GM23338 (cell line): ENCODE results near the gene SMCO2. TPM values are rescaled to one million over a fixed set of nuclear protein-coding genes. Genes with fewer than 3 reads are reported as not detected.

Source experiments
- ATAC-seq: fragments of 200-7000 bp; cut with Tn5 transposase; 3 replicates; pipeline ENCODE4 v1.9.1; 2020
- DNase-seq: peaks from one replicate; pipeline ENCODE4 v3.0.0-alpha.2; 2015; ENCODE audit warnings: low spot score
- H2AFZ ChIP-seq: fragments of 200-600 bp; sonication (generic); 2 replicates; pipeline ENCODE4 v1.8.0; 2016; ENCODE audit warnings: antibody characterized with exemption, mild to moderate bottlenecking, moderate library complexity
- H3F3A ChIP-seq: fragments of 200-600 bp; sonication (generic); replicated peaks from 2 replicates; pipeline ENCODE4 v1.8.0; 2017; ENCODE audit warnings: antibody characterized with exemption, mixed run types, low read depth
- H3K27ac ChIP-seq: fragments of 200-600 bp; sonication (generic); 2 replicates; pipeline ENCODE4 v1.6.1; 2016; ENCODE audit warnings: low read depth
- H3K27me3 ChIP-seq: fragments of 200-600 bp; sonication (generic); 2 replicates; pipeline ENCODE4 v1.8.0; 2016; ENCODE audit warnings: mild to moderate bottlenecking, mixed run types, moderate library complexity; ENCODE audit not compliant: insufficient read depth
- H3K36me3 ChIP-seq: fragments of 200-600 bp; sonication (generic); 2 replicates; pipeline ENCODE4 v1.8.0; 2016; ENCODE audit warnings: mild to moderate bottlenecking; ENCODE audit not compliant: insufficient read depth
- H3K4me1 ChIP-seq: fragments of 200-600 bp; sonication (generic); 2 replicates; pipeline ENCODE4 v1.8.0; 2016; ENCODE audit warnings: mild to moderate bottlenecking, moderate library complexity; ENCODE audit not compliant: insufficient read depth
- H3K4me2 ChIP-seq: fragments of 200-600 bp; sonication (generic); 2 replicates; pipeline ENCODE4 v1.7.1; 2017; ENCODE audit warnings: mixed run types
- H3K4me3 ChIP-seq: fragments of 200-600 bp; sonication (generic); 2 replicates; pipeline ENCODE4 v1.6.1; 2016; ENCODE audit warnings: mixed run types
- H3K79me2 ChIP-seq: fragments of 200-600 bp; sonication (generic); replicated peaks from 2 replicates; pipeline ENCODE4 v1.8.0; 2017; ENCODE audit warnings: mild to moderate bottlenecking; ENCODE audit not compliant: insufficient read depth
- H3K9me2 ChIP-seq: fragments of 200-600 bp; sonication (generic); 2 replicates; pipeline ENCODE4 v1.8.0; 2017; ENCODE audit not compliant: insufficient read depth
- H4K20me1 ChIP-seq: fragments of 200-600 bp; sonication (generic); replicated peaks from 2 replicates; pipeline ENCODE4 v1.8.0; 2017; ENCODE audit warnings: mild to moderate bottlenecking; ENCODE audit not compliant: insufficient read depth
- H3K27ac Mint-ChIP-seq: 2 replicates; pipeline ENCODE4 v1.8.0; 2020; ENCODE audit warnings: inconsistent platforms, mild to moderate bottlenecking, moderate library complexity, mixed read lengths
- H3K27me3 Mint-ChIP-seq: 3 replicates; pipeline ENCODE4 v1.8.0; 2022; ENCODE audit warnings: low read depth, mild to moderate bottlenecking, moderate library complexity, mixed read lengths, inconsistent platforms; ENCODE audit not compliant: insufficient read depth, poor library complexity
- H3K36me3 Mint-ChIP-seq: 3 replicates; pipeline ENCODE4 v1.8.0; 2021; ENCODE audit warnings: low read depth, mild to moderate bottlenecking, inconsistent platforms, moderate library complexity, mixed read lengths
- H3K4me1 Mint-ChIP-seq: 3 replicates; pipeline ENCODE4 v1.8.0; 2020; ENCODE audit warnings: mild to moderate bottlenecking, inconsistent platforms, mixed read lengths
- H3K4me3 Mint-ChIP-seq: 3 replicates; pipeline ENCODE4 v1.8.0; 2021; ENCODE audit warnings: moderate library complexity, mild to moderate bottlenecking, inconsistent platforms, mixed read lengths
- H3K9me3 Mint-ChIP-seq: 3 replicates; pipeline ENCODE4 v1.8.0; 2020; ENCODE audit warnings: moderate library complexity, mild to moderate bottlenecking, inconsistent platforms, mixed read lengths
- CREB1 ChIP-seq: fragments of 250-450 bp; sonication (Bioruptor Pico); IDR thresholded peaks from 2 replicates; pipeline ENCODE4 v1.5.0; 2020; ENCODE audit warnings: low read depth, mild to moderate bottlenecking, moderate library complexity
- CTCF ChIP-seq, 2 experiments: fragments of 200-600 bp in 1 of 2; sonication (generic) in 1 of 2; conservative IDR thresholded peaks; 2 replicates each; pipeline versions ENCODE4 v1.5.1 to v1.6.1; 2016 to 2017; ENCODE audit warnings: antibody characterized with exemption in 2 of 2, low read depth in 2 of 2, mild to moderate bottlenecking in 2 of 2, moderate library complexity in 1 of 2
- ETS1 ChIP-seq: IDR thresholded peaks from 2 replicates; pipeline ENCODE4 v1.6.1; 2016; ENCODE audit warnings: antibody characterized with exemption
- EZH2 ChIP-seq: fragments of 200-600 bp; sonication (generic); IDR thresholded peaks from one replicate; pipeline ENCODE4 v1.8.0; 2017; ENCODE audit warnings: antibody characterized with exemption, mild to moderate bottlenecking, low read depth; ENCODE audit not compliant: unreplicated experiment
- EZH2phosphoT487 ChIP-seq: fragments of 200-600 bp; sonication (generic); IDR thresholded peaks from one replicate; pipeline ENCODE4 v1.8.1; 2018; ENCODE audit warnings: antibody characterized with exemption; ENCODE audit not compliant: unreplicated experiment
- JUNB ChIP-seq: IDR thresholded peaks from one replicate; pipeline ENCODE4 v1.6.1; 2016; ENCODE audit warnings: antibody characterized with exemption; ENCODE audit not compliant: unreplicated experiment
- NANOG ChIP-seq: IDR thresholded peaks from 2 replicates; pipeline ENCODE4 v1.6.1; 2016; ENCODE audit warnings: antibody characterized with exemption, borderline replicate concordance
- POLR2AphosphoS5 ChIP-seq: IDR thresholded peaks from 2 replicates; pipeline ENCODE4 v1.6.1; 2016; ENCODE audit warnings: antibody characterized with exemption, low read depth
- REST ChIP-seq: IDR thresholded peaks from one replicate; pipeline ENCODE4 v1.6.1; 2018; ENCODE audit warnings: antibody characterized with exemption; ENCODE audit not compliant: unreplicated experiment
- STAT1 ChIP-seq: IDR thresholded peaks from one replicate; pipeline ENCODE4 v1.6.1; 2016; ENCODE audit warnings: antibody characterized with exemption; ENCODE audit not compliant: unreplicated experiment
- ZNF114 ChIP-seq: fragments of 250-450 bp; sonication (Bioruptor Pico); IDR thresholded peaks from 2 replicates; pipeline ENCODE4 v1.5.0; 2020; ENCODE audit warnings: mild to moderate bottlenecking, moderate library complexity
- ZNF331 ChIP-seq: fragments of 250-450 bp; sonication (Bioruptor Pico); IDR thresholded peaks from 2 replicates; pipeline ENCODE4 v1.5.0; 2020; ENCODE audit warnings: low read depth, mild to moderate bottlenecking, moderate library complexity
- ZNF462 ChIP-seq: fragments of 250-450 bp; sonication (Bioruptor Pico); IDR thresholded peaks from 2 replicates; pipeline ENCODE4 v1.5.0; 2020; ENCODE audit warnings: mild to moderate bottlenecking, moderate library complexity
- polyA plus RNA-seq: library from polyadenylated mRNA; unstranded; fragments of >200 nt; fragmentation: Nextera tagmentation; extraction: Ambion mirVana; gene quantifications from 2 replicates; pipeline ENCODE4 v1.2.1, GENCODE V29; 2016
- total RNA-seq: library from RNA; depleted of rRNA; stranded (reverse); fragments of >200 nt; shearing (Covaris generic); gene quantifications from 2 replicates; pipeline ENCODE4 v1.2.3, GENCODE V29; 2014

The SMCO2 gene
- total and polyA plus RNA-seq, 2 experiments from 2014 or later = 0.86 TPM; not detected in 1

- Histone ChIP-seq H2AFZ (no peak overlapping the region), H3K36me3 (no peaks in the 10 kb centered on the region), H3K4me1 (no peaks in the 10 kb centered on the region), H3F3A (no peaks in the 10 kb centered on the region), H3K79me2 (no peaks in the 10 kb centered on the region), H4K20me1 (no peaks in the 10 kb centered on the region), H3K9me2 (no peaks in the 10 kb centered on the region), H3K27me3 (no peaks in the 10 kb centered on the region), H3K4me3 (no peak overlapping the region), H3K27ac (no peak overlapping the region), H3K4me2 (no peak overlapping the region)
- DNase-seq (no peak), ATAC-seq (no peak)
- no peak overlapping the region for H3K27ac Mint-ChIP-seq
- no peak overlapping the region for H3K4me3 Mint-ChIP-seq
- TF ChIP-seq STAT1 (no peak), ZNF331 (no peak), ZNF114 (CRISPR knock-in tag) (no peak), EZH2 (no peak), ETS1 (no peak), POLR2AphosphoS5 (no peak), CREB1 (CRISPR knock-in tag) (no peak), JUNB (no peak), EZH2phosphoT487 (no peak), ZNF462 (CRISPR knock-in tag) (no peak), REST (no peak), NANOG (no peak), CTCF (conservative IDR thresholded peaks at IDR 0.05; ENCODE audit: low read depth in 2 of 2) (no peak)
- H3K36me3 Mint-ChIP-seq = peaks cover 22% of the 10 kb centered on the region
- no peaks in the 10 kb centered on the region for H3K4me1 Mint-ChIP-seq
- H3K9me3 Mint-ChIP-seq = peaks cover 4% of the 10 kb centered on the region; the same call in 2 of the 3 replicates
- H3K27me3 Mint-ChIP-seq = peaks cover 2% of the 10 kb centered on the region
Measured at GRCh38 chr12:27398466-27398865, 48.1 kb upstream of the SMCO2 start.
